Neural crest cell (in vitro differentiated cells): ENCODE results near the gene CXCL11. TPM values are rescaled to one million over a fixed set of nuclear protein-coding genes. Genes with fewer than 3 reads are reported as not detected.

ENCODE experiments used
- DNase-seq: peaks from one replicate; pipeline ENCODE4 v3.0.0; 2021; ENCODE audit warnings: low read depth, mixed read lengths, low spot score
- H3K27ac Mint-ChIP-seq: one replicate; pipeline ENCODE4 v1.8.0; 2021; ENCODE audit warnings: mild to moderate bottlenecking, mixed read lengths; ENCODE audit not compliant: unreplicated experiment
- H3K27me3 Mint-ChIP-seq: 2 replicates; pipeline ENCODE4 v1.8.0; 2021; ENCODE audit warnings: low read depth, mild to moderate bottlenecking, mixed read lengths
- H3K36me3 Mint-ChIP-seq: 2 replicates; pipeline ENCODE4 v1.8.0; 2021; ENCODE audit warnings: low read depth, mild to moderate bottlenecking, mixed read lengths
- H3K4me1 Mint-ChIP-seq: 2 replicates; pipeline ENCODE4 v1.8.0; 2021; ENCODE audit warnings: mixed read lengths
- H3K4me3 Mint-ChIP-seq: one replicate; pipeline ENCODE4 v1.8.0; 2021; ENCODE audit warnings: mild to moderate bottlenecking, mixed read lengths
- H3K9me3 Mint-ChIP-seq: 2 replicates; pipeline ENCODE4 v1.8.0; 2021; ENCODE audit warnings: mixed read lengths
- total RNA-seq: library from RNA; stranded (reverse); gene quantifications from 2 replicates; pipeline ENCODE4 v1.2.1, GENCODE V29; 2021
- TF ChIP-seq, protein P1 (sequence below): fragments of 200-600 bp; sonication (generic); conservative IDR thresholded peaks from 2 replicates; pipeline ENCODE4 v1.5.0; 2021; ENCODE audit warnings: antibody characterized with exemption, mild to moderate bottlenecking

The CXCL11 gene
- total RNA-seq, 1 donor from 2014 or later: not detected

DNA sequence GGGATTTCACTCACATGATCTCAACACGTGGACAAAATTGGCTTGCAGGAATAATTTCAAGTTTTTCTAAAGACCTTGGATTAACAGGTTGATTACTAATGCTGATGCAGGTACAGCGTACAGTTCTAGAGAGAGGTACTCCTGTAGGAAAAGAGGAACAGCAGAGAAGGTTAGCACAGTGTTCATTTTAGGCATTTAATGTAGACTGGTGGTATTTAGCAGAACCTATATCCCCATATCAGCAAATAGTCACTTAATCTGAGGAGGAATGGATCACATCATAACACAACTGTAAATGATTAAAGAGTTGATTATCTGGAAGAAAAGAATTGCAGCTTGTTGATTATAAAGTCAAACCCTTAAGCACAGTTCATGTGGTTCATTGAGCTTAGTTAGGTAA is 13.2 kb downstream of the CXCL11 start:
- Mint-ChIP-seq H3K27me3 (peaks cover 16% of the 10 kb centered on the region), H3K9me3 (no peaks in the 10 kb centered on the region), H3K27ac (no peak overlapping the region), H3K4me3 (no peak overlapping the region), H3K36me3 (no peaks in the 10 kb centered on the region), H3K4me1 (no peaks in the 10 kb centered on the region)
- DNase-seq: no peak
- TF ChIP-seq, protein P1, sequence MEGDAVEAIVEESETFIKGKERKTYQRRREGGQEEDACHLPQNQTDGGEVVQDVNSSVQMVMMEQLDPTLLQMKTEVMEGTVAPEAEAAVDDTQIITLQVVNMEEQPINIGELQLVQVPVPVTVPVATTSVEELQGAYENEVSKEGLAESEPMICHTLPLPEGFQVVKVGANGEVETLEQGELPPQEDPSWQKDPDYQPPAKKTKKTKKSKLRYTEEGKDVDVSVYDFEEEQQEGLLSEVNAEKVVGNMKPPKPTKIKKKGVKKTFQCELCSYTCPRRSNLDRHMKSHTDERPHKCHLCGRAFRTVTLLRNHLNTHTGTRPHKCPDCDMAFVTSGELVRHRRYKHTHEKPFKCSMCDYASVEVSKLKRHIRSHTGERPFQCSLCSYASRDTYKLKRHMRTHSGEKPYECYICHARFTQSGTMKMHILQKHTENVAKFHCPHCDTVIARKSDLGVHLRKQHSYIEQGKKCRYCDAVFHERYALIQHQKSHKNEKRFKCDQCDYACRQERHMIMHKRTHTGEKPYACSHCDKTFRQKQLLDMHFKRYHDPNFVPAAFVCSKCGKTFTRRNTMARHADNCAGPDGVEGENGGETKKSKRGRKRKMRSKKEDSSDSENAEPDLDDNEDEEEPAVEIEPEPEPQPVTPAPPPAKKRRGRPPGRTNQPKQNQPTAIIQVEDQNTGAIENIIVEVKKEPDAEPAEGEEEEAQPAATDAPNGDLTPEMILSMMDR: no peak

DNA sequence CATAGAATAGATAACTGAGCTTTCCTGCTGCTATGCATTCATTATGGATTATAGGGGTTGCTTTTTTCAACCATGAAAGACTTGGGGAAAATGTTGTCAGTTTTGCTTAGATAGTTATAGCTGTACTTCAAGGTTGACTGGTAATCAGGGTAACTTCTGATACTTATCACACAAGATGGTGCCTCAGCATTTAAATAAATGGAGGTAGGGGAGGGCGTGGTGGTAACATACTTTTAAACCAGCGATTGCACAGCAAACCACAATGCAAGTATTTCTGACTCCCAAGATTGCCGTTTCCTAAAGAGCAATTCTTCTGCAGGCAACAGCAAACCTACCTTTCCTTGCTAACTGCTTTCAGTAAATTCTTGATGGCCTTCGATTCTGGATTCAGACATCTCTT is 13.8 kb downstream of the CXCL11 start:
- no peaks in the 10 kb centered on the region for H3K36me3 Mint-ChIP-seq
- H3K27ac Mint-ChIP-seq: no peak overlapping the region
- TF ChIP-seq, protein P1: no peak
- no peak overlapping the region for H3K4me3 Mint-ChIP-seq
- DNase-seq: no peak
- peaks cover 16% of the 10 kb centered on the region for H3K27me3 Mint-ChIP-seq
- no peaks in the 10 kb centered on the region for H3K9me3 Mint-ChIP-seq
- H3K4me1 Mint-ChIP-seq: no peaks in the 10 kb centered on the region

DNA sequence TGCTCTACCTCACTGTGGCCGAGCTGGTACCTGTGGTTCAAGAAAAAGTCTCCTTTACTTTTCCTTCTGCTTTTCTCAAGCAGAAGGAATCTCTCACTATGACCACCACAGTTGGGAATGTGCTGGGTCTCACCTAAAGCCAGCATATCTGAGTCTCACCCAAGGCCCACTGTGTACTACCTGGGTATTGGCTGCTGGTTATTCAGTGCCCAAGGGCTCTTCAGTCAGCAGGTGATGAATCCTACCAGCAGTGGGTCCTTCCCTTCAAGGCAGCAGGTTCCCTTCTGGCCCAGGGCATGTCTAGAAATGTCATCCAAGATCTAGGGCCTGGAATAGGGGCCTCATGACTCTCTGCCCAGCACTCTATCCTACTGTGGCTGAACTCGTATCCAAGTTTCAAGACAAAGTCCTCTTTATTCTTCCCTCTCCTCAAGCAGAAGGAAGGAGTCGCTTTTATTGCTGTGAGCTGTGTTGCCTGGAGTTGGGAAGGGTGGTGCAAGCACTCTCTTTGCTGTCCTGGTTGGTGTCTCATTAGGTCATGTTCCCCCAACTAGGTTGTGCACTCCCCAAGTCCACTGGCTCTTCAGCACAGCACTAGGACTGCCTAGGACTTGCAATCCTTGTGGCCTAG is 18.7 kb downstream of the CXCL11 start:
- TF ChIP-seq, protein P1: no peak
- DNase-seq: no peak
- H3K9me3 Mint-ChIP-seq: no peaks in the 10 kb centered on the region
- no peak overlapping the region for H3K4me3 Mint-ChIP-seq
- no peaks in the 10 kb centered on the region for H3K36me3 Mint-ChIP-seq
- no peaks in the 10 kb centered on the region for H3K4me1 Mint-ChIP-seq
- no peak overlapping the region for H3K27ac Mint-ChIP-seq
- peaks cover 11% of the 10 kb centered on the region for H3K27me3 Mint-ChIP-seq

DNA sequence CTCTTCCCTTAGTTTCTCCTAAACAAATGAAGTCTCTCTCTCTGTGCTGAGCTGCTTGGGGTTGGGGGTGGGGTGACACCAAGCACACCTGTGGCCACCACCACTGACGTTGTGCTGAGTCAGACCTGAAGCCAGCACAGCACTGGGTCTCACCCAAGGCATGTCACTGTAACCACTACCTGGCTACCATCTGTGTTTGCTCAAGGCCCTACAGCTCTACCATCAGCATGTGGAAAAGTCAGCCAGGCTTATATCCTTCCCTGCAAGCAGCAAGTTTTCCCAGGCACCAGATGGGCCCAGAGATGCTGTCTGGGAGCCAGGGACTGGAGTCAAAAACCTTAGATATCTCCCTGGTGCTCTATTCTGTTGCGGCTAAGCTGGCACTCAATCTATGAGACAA is 19.5 kb downstream of the CXCL11 start:
- Mint-ChIP-seq H3K4me1 (no peaks in the 10 kb centered on the region), H3K9me3 (no peaks in the 10 kb centered on the region), H3K27me3 (peaks cover 4% of the 10 kb centered on the region), H3K27ac (no peak overlapping the region), H3K4me3 (no peak overlapping the region), H3K36me3 (no peaks in the 10 kb centered on the region)
- DNase-seq: no peak
- TF ChIP-seq, protein P1: no peak

DNA sequence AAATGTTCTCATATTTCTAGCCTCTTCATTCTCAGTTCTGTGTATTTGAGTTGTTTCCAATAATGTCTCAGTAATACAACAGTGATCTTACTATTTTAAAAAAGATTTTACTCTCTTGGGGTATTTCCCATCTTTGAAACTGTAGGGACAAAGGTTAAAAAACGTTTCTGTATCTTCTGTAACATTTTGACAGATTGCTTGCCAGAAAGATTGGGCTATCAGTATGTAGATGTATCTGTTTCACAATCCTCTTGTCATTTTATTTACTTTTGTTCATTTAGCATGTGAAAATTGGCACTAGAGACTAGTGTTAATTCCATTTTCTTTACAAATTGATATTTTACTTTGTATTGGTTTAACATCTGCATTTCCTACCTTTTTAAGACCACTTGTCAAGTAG is 22.3 kb downstream of the CXCL11 start:
- Mint-ChIP-seq H3K27ac (no peak overlapping the region), H3K36me3 (no peaks in the 10 kb centered on the region), H3K4me3 (no peak overlapping the region), H3K4me1 (no peaks in the 10 kb centered on the region), H3K9me3 (no peaks in the 10 kb centered on the region), H3K27me3 (peaks cover 4% of the 10 kb centered on the region)
- DNase-seq: no peak
- TF ChIP-seq, protein P1: no peak
